Globus pallidus (tissue), 1 donor: Measurements from ENCODE around the gene SSNA1.

Source experiments
- DNase-seq: peaks from one replicate; pipeline ENCODE4 v3.0.0-alpha.2; 2015; ENCODE audit warnings: low spot score

SSNA1 gene

GRCh38 chr9:137152844-137153405 lies 35.6 kb upstream of the SSNA1 start:
- no peak for DNase-seq

- DNase-seq: no peak
Measured at GRCh38 chr9:137156567-137157375, 31.7 kb upstream of the SSNA1 start.

- DNase-seq: no peak
Measured at GRCh38 chr9:137157618-137158415, 30.7 kb upstream of the SSNA1 start.

GRCh38 chr9:137158625-137159024 lies 29.9 kb upstream of the SSNA1 start:
- DNase-seq: no peak

GRCh38 chr9:137159105-137160053 lies 29.1 kb upstream of the SSNA1 start:
- DNase-seq: no peak

- no peak for DNase-seq
Measured at GRCh38 chr9:137160054-137160425, 28.4 kb upstream of the SSNA1 start.

GRCh38 chr9:137160716-137161557 lies 27.5 kb upstream of the SSNA1 start:
- no peak for DNase-seq

GRCh38 chr9:137161558-137162486 lies 26.7 kb upstream of the SSNA1 start:
- no peak for DNase-seq

- DNase-seq: no peak
Measured at GRCh38 chr9:137162505-137163364, 25.7 kb upstream of the SSNA1 start.

- no peak for DNase-seq
Measured at GRCh38 chr9:137163365-137163715, 25.1 kb upstream of the SSNA1 start.

- no peak for DNase-seq
Measured at GRCh38 chr9:137163805-137164204, 24.7 kb upstream of the SSNA1 start.

GRCh38 chr9:137164370-137165249 lies 23.9 kb upstream of the SSNA1 start:
- DNase-seq: no peak

- DNase-seq: no peak
Measured at GRCh38 chr9:137165250-137165836, 23.1 kb upstream of the SSNA1 start.

- no peak for DNase-seq
Measured at GRCh38 chr9:137166380-137167229, 21.9 kb upstream of the SSNA1 start.

- no peak for DNase-seq
Measured at GRCh38 chr9:137167277-137167746, 21.2 kb upstream of the SSNA1 start.
